ENCODE measurements around the gene CAMTA2. TPM values are rescaled to one million over a fixed set of nuclear protein-coding genes. Genes with fewer than 3 reads are reported as not detected.

Gene CAMTA2
- total and polyA plus RNA-seq, 9 of the 15 experiments (the other 6 are each of a cell fraction or from before 2014, with no cell fraction given), result 0.24 to 25.1 (median 6.3) TPM

DNA sequence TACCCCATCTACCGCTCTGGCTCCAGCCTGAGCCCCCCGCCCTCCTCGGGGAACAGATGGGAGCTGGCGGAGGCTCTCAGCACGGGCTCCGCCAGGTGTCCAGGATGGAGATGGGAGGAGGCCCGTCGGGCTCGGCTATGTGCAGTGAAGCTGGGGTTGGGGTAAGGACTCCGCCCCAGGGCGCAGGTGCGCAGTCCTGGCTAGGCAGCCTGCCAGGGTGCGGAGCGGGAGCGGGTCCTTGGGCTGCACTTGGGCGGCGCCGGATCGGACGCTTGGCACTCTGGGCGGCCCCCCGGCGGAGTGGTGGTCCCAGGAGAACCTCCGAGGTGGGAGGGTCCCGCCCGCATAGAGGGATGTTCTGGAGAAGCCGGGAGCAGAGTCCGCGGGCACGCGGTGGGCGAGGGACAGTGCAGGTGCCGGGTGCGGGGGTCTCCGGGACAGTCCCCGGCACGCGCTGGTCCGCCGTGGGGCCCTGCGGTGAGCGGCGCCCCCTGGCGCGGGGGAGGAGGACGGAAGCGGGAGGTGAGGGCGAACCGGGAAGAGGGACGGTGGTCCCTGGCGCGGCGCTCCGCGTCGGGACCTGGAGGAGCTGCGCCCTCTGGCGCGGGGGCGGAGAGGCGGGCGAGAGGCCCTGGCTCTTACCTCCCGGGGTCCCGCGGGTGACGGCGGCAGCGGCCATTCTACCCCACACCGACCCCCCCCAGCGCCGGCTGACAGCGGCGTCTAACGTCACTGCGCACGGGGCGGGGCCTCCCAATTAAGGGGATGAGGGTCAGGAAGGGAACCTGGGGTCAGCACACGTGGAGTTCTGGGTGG lies at the start of gene CAMTA2 (continued):
- peak in 1 of 2 experiments; percentile 67; a peak in 1 of 3 replicates for TF ChIP-seq CBX3 (IDR thresholded peaks at IDR 0.05; ENCODE audit: borderline replicate concordance in 1 of 2, low read length in 2 of 2)
- TF ChIP-seq ZNF408 (CRISPR knock-in tag; IDR thresholded peaks at IDR 0.05; ENCODE audit: low read depth), result no peak
- no peak for TF ChIP-seq ZNF584 (CRISPR knock-in tag; IDR thresholded peaks at IDR 0.05; ENCODE audit: low read depth)
- TF ChIP-seq ATF1 (CRISPR knock-in tag; IDR thresholded peaks at IDR 0.05), result 0 out of 2 replicates have a peak, but pooled peaks have one; percentile 31
- TF ChIP-seq ATF1 (tag; IDR thresholded peaks at IDR 0.05), result peak; percentile 95
- peak; percentile 11; the same call in 1 of the 2 replicates for TF ChIP-seq ZKSCAN1 (IDR thresholded peaks at IDR 0.05; ENCODE audit: low read depth, low read length)
- TF ChIP-seq JUN (IDR thresholded peaks at IDR 0.05; ENCODE audit: borderline replicate concordance, low read depth, low read length), result no peak
- TF ChIP-seq JUN (CRISPR knock-in tag; IDR thresholded peaks at IDR 0.05; ENCODE audit: borderline replicate concordance), result peak; percentile 69; the same call in 1 of the 2 replicates
- TF ChIP-seq, protein P1, sequence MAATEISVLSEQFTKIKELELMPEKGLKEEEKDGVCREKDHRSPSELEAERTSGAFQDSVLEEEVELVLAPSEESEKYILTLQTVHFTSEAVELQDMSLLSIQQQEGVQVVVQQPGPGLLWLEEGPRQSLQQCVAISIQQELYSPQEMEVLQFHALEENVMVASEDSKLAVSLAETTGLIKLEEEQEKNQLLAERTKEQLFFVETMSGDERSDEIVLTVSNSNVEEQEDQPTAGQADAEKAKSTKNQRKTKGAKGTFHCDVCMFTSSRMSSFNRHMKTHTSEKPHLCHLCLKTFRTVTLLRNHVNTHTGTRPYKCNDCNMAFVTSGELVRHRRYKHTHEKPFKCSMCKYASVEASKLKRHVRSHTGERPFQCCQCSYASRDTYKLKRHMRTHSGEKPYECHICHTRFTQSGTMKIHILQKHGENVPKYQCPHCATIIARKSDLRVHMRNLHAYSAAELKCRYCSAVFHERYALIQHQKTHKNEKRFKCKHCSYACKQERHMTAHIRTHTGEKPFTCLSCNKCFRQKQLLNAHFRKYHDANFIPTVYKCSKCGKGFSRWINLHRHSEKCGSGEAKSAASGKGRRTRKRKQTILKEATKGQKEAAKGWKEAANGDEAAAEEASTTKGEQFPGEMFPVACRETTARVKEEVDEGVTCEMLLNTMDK (IDR thresholded peaks at IDR 0.05; ENCODE audit: borderline replicate concordance, insufficient read depth, low read depth, low read length, poor library complexity, severe bottlenecking), result peak; percentile 99
- TF ChIP-seq SMARCE1 (IDR thresholded peaks at IDR 0.05), result no peak
- peak; percentile 42; the same call in 1 of the 2 replicates for TF ChIP-seq ZEB2 (IDR thresholded peaks at IDR 0.05)
- 0 out of 2 replicates have a peak, but pooled peaks have one; percentile 7 for TF ChIP-seq TCF3 (CRISPR knock-in tag; IDR thresholded peaks at IDR 0.05)
- no peak for TF ChIP-seq NR2C2 (CRISPR knock-in tag; IDR thresholded peaks at IDR 0.05)
- TF ChIP-seq NR2C2 (tag; IDR thresholded peaks at IDR 0.05), result peak; percentile 83
- TF ChIP-seq BCOR (IDR thresholded peaks at IDR 0.05), result no peak
- TF ChIP-seq XRCC5 (IDR thresholded peaks at IDR 0.05; ENCODE audit: low read depth, low read length), result 0 out of 2 replicates have a peak, but pooled peaks have one; percentile 89
- TF ChIP-seq SAP30 (IDR thresholded peaks at IDR 0.05; ENCODE audit: borderline replicate concordance, insufficient read depth, low read depth, low read length, poor library complexity, severe bottlenecking), result peak; percentile 59
- TF ChIP-seq KLF13 (tag; IDR thresholded peaks at IDR 0.05; ENCODE audit: borderline replicate concordance, low read depth), result peak; percentile 54; the same call in 1 of the 2 replicates
- TF ChIP-seq TRIM24 (IDR thresholded peaks at IDR 0.05), result 0 out of 4 replicates have a peak, but pooled peaks of 1 of the 2 experiments have one; percentile 29
- TF ChIP-seq ZNF197 (CRISPR knock-in tag; IDR thresholded peaks at IDR 0.05; ENCODE audit: low read depth), result no peak
- TF ChIP-seq, protein P2, sequence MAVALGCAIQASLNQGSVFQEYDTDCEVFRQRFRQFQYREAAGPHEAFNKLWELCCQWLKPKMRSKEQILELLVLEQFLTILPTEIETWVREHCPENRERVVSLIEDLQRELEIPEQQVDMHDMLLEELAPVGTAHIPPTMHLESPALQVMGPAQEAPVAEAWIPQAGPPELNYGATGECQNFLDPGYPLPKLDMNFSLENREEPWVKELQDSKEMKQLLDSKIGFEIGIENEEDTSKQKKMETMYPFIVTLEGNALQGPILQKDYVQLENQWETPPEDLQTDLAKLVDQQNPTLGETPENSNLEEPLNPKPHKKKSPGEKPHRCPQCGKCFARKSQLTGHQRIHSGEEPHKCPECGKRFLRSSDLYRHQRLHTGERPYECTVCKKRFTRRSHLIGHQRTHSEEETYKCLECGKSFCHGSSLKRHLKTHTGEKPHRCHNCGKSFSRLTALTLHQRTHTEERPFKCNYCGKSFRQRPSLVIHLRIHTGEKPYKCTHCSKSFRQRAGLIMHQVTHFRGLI (CRISPR knock-in tag; IDR thresholded peaks at IDR 0.05), result no peak
- no peak for TF ChIP-seq ZFP1 (CRISPR knock-in tag; IDR thresholded peaks at IDR 0.05)
- peak; percentile 19 to 49; a peak in 3 of 4 replicates for TF ChIP-seq RAD21 (CRISPR knock-in tag; conservative IDR thresholded peaks at IDR 0.05 in 1 of 2, IDR thresholded peaks at IDR 0.05 in 1 of 2)
- TF ChIP-seq ZFX (CRISPR knock-in tag; IDR thresholded peaks at IDR 0.05), result peak; percentile 78
